ENCODE measurements around the gene SFXN2.

DNA sequence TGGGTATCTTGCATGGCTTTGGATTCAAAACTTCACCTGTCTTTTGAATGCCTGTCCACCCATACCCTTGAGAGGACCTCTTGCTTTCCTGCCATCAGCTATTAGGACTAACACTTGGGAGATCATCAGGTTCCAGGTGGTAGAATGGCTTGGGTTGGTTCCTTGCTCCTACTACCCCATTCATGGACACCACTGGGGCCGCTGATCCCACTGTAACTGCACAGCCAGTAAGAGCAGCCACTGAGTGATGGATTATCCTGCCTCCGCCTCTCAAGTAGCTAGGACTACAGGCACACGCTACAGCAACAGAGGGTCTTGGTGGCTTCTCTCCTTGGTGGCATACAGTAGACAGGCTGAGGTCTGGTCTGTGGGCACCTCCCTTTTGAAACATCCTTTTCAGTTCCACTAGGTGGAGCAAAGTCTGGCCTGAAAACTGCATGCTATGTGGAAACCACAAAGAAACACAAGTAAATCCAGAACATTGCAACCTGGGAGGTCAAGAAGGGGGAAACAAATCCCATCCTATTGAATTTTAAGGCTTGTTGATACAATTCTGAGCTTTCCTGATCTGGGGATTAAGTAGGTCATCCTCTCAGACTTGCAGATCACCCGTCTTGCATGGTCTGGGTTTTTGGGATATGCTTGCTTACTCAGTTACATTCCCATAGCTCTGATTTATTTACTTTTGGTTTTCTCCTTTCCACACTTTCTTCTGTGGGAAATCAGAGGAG, 38.7 kb downstream of the SFXN2 start:
- TF ChIP-seq GATA3 (IDR thresholded peaks at IDR 0.05; ENCODE audit: low read depth, low read length) = no peak
- no peak for TF ChIP-seq GATA2 (IDR thresholded peaks at IDR 0.05; ENCODE audit: low read depth, low read length)

Data from SH-SY5Y (cell line).